RKO (cell line): Measurements from ENCODE around the gene CXXC5.
A peak's percentile ranks its signal among the peaks of the same experiment; 100 is the strongest.

Source experiments
- DNase-seq: peaks from one replicate; pipeline ENCODE4 v3.0.0-alpha.2; 2016; ENCODE audit warnings: low spot score

The CXXC5 gene

GRCh38 chr5:139682016-139682975 is 34.1 kb downstream of the CXXC5 start:
- DNase-seq = no peak

GRCh38 chr5:139683295-139684271 is 35.4 kb downstream of the CXXC5 start:
- DNase-seq = no peak

DNA sequence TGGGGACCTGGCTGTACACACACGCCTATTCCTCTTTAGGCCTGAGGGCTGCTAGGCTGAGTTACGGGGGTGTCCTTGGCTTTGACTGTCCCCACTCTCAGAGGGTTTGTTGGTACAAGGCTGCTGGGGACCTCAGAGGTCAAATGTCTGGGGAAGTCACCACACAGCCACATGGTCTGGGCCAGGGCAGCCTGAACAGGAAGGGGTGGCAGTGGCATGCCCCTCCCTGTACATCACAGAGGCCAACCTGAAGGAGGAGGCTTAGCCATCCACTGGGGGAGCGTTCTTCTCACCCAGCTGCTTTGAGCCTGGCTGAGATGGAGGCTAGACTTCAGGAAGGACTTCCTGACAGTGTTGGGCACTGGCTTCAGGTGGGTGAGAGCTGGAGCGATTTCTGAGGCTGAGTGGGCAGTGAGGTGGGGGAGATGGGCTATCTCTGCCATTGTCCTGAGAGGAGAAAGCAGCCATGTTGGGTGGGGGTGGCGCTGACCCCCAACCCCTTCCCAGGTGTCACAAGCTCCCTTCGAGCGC is 36.3 kb downstream of the CXXC5 start:
- DNase-seq = no peak

- DNase-seq = no peak
Observed at GRCh38 chr5:139684881-139685749, 37.0 kb downstream of the CXXC5 start.

DNA sequence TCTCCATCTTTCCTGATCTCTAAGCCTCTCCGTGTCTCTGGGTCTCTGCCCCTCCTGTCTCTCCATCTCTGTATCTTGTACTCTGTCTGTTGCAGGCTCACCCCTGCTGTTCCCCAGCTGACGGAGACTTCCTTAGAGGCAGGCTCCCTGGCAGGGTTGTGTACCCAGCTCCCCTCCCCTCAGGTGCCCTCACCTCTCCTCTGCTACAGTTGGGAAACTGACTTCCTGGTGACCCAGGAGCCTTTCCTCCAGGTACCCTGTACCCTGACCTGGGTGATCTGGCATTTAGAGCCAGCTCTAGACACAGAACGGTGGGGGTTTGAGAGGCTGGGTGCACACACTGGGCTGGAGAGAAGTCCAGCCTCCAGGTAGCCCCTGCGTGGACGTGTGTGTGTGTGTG is 37.7 kb downstream of the CXXC5 start:
- no peak for DNase-seq

- no peak for DNase-seq
Observed at GRCh38 chr5:139686356-139686705, 38.2 kb downstream of the CXXC5 start.

DNA sequence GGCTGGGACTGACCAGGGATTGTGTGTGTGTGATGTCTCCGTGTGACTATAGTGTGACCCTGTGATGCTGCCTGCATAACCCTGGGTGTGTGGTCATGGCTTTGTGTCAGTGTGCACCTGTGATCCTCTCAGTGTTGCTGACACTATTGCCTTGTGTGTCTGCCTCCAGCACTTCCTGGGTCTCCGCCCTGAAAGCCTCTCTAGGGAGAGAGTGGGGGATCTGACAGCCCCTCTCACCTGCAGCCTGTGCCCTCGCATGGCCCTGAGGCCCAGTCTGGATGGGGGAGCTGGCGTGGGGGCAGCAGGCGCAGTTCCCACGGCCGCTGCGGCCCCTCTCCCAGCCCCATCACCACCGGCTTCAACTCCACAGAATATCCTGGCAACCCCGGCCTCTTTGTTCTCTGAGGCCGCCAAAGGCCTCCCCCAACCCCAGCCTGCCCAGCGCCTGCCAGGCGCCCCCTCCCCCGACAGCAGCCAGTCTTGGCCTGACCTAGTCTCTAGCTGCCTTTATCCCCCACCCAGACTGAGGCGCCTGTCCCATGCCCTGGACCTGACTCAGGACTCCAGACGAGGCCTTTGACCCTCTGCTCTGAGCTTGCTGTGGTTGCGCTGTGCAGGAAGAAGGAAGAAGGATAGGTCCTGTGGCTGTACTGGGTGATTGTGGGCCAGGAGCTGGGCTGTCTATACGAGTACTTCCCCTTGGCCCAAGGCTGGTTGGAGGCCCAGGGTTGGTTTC is 38.7 kb downstream of the CXXC5 start:
- DNase-seq = no peak

DNA sequence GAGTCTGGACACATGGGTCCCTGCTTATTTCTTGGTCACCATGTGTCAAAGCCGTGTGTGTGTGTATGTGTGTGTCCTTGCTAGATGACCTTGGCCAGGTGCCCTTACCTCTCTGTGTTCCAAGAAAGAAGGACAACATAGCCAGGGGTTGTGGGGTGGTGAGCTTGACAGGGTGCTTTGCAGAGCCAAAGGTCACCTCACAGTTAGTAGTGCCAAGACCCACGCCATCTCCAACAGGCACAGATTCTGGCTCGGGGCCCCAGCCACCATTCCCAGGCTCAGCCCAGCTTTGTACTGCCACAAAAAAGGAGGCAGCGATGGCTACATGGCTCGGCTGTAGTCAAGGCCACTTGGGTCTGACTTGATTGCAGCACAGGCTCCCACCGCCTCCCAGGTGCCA is 39.5 kb downstream of the CXXC5 start:
- no peak for DNase-seq

DNA sequence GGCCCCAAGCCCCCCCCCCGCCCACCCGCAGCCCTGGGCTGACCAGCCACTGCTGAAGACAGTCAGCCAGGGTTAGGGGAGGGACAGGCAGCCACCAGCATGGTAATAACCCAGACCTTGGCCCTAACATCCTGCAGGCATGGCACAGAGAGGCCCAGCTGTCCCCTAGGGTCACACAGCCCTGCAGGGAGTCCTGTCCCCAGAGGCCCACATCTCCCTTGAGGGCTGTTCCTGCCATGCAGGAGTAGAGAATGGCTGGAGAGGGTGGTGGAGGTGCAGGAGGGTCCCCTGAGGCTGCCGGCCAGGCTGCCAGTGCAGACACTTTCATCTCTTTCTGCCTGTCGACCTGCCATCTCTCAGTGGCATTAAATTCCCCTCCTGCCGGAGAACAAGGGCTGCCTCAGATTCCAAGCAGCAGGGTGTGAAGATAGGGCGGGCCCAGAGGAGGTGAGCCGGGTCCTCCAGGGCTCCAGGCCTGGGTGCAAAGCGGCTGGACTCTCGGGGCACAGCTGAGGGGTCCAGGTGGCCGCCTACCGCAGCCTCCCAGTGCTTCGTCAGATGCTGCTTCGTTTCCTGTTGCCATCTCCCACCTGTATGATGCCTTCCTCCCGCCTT is 40.0 kb downstream of the CXXC5 start:
- no peak for DNase-seq

DNA sequence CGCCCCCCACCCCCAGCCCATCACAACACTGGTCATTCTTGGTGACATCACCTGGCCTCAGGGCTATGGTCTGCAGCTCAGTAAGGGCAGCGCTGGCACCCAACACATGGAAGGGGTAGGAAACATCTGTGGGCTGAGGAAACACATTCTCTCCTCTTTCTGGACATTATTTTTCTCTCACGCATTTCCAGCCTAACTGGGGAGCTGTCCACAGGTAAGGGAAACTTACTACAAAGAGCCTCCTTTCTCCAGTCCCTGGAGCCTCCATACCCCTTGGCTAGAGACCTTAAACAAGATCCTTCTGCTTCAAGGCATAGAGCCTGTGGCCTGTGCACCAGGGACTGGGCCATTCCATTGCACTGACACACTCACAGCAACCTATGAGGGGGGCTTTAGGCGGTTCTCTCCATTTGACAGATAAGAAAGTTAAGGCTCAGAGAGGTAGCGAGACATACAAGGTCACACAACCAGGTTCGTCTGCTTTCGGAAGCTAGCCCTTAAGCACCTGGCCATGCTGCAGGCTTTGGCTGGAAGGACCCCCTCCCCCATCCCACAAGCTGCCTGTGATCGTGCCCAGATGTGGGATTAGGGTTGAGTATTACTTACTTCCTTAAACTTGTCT is 40.7 kb downstream of the CXXC5 start:
- DNase-seq = no peak

DNA sequence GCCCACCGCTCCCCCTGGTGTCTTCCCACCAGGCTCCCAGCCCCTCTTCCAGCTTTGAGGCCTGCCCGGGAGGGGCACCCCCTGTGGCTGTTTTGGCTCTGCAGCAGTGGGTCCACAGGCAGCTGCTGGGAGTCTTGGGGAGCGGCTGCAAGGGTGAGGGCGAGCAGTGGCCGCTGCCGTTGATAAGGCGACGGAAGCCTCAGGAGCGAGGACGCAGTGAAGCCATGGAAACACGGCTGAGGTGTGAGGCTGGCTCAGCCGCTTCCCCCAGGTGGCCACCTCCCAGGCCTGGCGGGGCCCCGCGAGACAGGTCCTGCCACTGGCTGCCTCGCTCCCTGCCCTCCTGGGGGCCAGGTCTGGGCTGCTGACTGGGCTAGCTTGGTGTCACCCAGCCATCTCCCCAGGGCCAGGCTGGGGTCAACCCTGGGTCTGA is 41.5 kb downstream of the CXXC5 start:
- no peak for DNase-seq

DNA sequence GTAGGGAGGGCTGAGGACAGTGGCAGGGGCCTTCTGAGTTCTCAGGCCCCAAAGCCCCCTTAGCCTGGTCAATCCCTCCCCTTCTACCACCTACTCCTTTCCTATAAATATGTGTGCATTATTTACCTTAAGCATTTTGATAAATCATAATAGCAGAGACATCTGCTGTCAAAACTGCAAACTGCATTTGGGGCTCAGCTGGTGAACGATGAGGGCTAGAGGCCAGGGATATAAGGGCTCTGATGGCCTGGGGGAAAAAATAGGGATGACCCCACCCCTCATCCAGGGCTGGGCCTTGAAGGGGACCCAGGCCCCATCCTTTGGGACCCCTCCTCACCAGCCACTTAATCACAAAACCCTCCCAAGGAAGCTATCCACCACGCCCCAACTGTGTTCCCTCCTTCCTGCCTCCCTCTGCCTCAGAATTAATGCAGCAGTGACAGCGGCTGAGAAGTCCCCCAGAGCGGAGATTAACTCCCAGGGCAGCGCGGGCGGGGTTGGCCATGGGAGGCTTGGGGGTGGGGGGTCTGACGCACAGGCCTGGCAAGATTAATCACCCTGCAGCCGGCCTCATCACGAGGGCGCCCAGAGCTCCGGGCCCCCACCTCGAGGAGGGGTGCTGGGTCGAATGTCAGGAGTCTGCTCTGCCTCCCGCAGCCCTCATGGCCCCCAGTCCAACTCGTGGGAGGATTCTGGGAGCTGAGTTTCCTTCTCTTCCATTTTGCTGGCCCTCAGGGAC is 42.1 kb downstream of the CXXC5 start:
- peak; percentile 37 for DNase-seq

GRCh38 chr5:139690803-139691629 is 42.9 kb downstream of the CXXC5 start:
- no peak for DNase-seq

- no peak for DNase-seq
Observed at GRCh38 chr5:139692148-139692547, 44.0 kb downstream of the CXXC5 start.

DNA sequence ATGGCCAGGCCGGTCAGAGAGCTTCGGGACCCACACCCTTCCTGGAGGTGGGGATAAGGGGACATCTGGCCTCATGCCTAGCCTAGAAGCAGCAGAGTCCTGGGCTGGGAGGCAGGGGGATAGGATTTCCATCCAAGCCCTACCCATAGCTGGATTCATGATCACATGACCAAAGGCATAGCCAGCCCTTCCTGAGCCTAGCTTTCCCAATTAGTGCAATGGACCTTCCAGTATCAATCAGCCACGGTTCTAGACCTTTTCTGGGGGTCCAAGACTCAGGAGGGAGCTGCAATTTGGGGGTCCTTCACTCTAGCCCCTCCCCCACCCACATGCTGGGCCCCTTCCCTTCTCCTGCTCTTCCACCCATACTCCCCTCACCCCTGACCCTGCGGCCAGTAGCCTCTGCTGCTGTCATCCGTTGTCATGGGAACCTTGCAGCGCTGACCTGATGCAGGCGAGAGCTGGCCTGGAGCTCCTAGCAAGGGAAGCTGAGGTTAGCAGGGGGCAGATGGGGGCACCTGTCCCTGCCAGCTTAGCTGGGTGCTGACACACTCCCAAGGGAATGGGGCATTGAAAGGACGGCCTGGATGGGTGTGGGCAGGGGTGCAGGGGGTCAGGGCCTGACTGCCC is 44.6 kb downstream of the CXXC5 start:
- no peak for DNase-seq

- no peak for DNase-seq
Observed at GRCh38 chr5:139693676-139694364, 45.7 kb downstream of the CXXC5 start.

- DNase-seq = no peak
Observed at GRCh38 chr5:139694556-139695177, 46.5 kb downstream of the CXXC5 start.
